ENCODE data around the gene TMEM59.

DNA sequence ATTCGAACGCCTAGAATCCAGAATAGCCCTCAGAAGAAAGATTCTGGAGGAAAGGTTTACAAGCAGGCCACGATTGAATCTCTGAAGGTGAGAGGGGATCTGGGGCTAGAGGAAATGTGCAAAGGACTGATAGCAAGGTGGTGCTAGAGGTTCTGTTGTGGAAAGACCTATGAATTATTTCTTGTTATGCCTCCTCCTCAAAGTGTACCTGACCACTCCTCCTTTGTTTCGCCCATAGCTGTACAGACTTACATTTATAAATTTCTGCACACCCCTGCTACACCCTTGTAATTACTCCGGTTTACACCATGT lies 1.4 kb upstream of the TMEM59 start:
- TF ChIP-seq, protein P1, sequence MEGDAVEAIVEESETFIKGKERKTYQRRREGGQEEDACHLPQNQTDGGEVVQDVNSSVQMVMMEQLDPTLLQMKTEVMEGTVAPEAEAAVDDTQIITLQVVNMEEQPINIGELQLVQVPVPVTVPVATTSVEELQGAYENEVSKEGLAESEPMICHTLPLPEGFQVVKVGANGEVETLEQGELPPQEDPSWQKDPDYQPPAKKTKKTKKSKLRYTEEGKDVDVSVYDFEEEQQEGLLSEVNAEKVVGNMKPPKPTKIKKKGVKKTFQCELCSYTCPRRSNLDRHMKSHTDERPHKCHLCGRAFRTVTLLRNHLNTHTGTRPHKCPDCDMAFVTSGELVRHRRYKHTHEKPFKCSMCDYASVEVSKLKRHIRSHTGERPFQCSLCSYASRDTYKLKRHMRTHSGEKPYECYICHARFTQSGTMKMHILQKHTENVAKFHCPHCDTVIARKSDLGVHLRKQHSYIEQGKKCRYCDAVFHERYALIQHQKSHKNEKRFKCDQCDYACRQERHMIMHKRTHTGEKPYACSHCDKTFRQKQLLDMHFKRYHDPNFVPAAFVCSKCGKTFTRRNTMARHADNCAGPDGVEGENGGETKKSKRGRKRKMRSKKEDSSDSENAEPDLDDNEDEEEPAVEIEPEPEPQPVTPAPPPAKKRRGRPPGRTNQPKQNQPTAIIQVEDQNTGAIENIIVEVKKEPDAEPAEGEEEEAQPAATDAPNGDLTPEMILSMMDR (IDR thresholded peaks at IDR 0.05) = no peak
- no peak for TF ChIP-seq POLR2A (IDR thresholded peaks at IDR 0.05)
